Activated T-cell treated with anti-CD3 and anti-CD28 coated beads for 1 hour (primary cell): ENCODE results near the gene CACNB4.
"Not testable (repeated sequence)": the region's sequence is repeated elsewhere in the genome, so short reads cannot be mapped to it uniquely, and the experiment has no call there.

Experiments used
- DNase-seq: peaks from one replicate; pipeline ENCODE4 v3.0.0-alpha.2; 2020; ENCODE audit warnings: low read depth

CACNB4 gene

GRCh38 chr2:152098496-152099366, at the start of gene CACNB4:
CACNB4 (minus strand) TSS chr2:152099044.
- no peak for DNase-seq

DNA sequence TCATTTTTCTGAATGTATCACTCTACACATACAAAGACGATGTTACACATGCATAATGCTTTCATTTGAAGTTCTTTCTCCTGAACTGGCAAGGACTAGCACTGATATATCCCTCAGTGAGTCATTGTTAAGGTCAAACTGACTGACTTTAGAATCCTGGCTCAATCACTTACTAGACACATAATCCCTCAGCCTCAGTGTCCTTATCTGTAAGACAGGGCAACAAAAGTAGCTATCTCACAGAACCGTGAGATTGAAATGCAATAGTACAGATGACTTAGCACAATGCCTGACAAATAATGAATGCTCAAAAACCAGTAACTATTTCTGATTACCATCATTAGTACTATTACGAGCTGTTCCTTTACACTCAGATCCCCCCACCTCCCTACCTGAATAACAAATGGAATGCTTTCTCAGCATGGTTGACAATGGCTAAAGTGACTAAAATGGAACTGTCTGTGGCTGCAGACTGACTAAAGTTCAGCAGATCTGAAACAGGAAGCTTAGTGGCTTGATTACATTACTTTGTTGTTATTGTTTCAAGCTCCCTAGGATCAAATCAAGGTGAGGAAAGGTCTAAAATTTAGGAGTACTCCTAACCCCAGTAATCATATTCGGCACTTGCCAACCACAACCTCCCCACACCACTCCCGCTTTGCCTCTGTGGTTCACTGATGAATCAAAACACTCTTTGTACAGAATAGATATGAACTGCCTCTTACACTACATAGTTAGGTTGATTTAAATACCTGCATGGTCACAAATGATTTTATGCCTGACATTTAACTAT, 35.8 kb upstream of the CACNB4 start:
- DNase-seq, result no peak

DNA sequence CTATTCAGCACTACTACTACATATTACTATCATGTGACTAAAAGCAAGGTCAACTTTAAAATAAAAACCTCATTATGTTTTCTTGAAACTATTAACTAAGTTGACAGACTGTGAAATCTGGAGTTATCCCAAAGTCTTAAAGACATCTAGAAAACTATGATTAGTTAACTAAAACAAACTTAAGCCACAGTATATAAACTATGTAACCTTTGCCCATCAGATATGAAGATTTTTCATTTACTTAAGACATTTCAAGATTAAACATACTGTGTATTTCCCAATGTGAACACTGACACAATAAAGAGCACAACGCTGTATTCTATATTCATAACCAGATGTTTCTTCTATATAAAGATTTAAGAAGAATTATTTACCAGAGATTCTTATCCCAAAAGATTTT, 33.5 kb upstream of the CACNB4 start:
- DNase-seq, result no peak

DNA sequence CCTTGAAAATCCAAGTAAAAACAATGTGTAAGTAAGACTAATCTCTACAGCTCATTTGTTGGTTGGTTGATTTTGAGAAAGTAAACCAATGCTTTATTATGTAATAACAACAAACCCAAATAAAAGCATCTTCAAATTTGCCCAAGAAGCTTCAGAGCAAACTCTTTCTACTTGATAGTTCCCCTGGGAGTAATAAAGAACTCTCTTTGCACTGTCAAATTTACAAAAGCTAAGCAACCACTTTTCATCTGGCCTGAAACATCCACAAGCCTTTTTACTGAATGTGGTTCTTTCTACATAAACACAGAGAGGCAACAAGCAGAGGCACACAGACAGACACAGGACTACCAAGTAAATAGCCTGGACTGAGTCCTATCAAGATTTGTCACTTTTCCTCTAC, 28.8 kb upstream of the CACNB4 start:
- no peak for DNase-seq

GRCh38 chr2:152126664-152127063, 27.8 kb upstream of the CACNB4 start:
- DNase-seq, result no peak

- DNase-seq, result no peak
Observed at GRCh38 chr2:152122161-152122560, 23.3 kb upstream of the CACNB4 start.

GRCh38 chr2:152120430-152120829, 21.6 kb upstream of the CACNB4 start:
- no peak for DNase-seq

- no peak for DNase-seq
Observed at GRCh38 chr2:152115952-152116351, 17.1 kb upstream of the CACNB4 start.

DNA sequence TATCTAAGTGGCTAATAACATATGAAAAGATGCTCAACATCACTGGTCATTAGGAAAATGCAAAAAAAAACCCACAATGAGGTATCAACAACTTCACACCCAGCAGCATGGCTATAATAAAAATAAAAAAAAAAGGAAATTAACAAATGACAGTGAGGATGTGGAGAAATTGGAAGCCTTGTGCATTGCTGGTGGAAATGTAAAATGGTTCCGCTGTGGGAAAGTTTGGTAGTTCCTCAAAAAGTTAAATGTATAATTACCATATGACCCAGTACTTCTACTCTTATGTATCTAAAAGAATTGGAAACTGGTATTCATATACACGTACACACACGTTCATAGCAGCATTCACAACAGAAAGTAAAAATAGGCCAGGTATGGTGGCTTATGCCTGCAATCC, 15.5 kb upstream of the CACNB4 start:
- no peak for DNase-seq

- DNase-seq, result not testable (repeated sequence)
Observed at GRCh38 chr2:152107140-152107539, 8.3 kb upstream of the CACNB4 start.

GRCh38 chr2:152106464-152106863, 7.6 kb upstream of the CACNB4 start:
- DNase-seq, result no peak

DNA sequence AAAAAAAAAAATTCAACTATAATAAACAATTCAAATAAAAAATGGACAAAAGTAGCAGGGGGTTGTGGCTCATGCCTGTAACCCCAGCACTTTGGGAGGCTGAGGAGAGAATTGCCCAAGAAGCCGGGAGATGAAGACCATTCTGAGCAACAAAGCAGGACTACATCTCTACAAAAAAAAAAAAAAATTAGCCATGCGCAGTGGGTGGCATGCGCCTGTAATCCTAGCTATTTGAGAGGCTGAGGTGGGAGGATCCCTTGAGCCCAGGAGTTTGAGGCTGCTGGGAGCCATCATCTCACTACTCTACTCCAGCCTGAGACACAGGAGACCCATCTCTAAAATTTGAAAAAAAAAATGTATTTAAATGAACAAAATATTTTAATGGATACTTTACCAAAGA, 4.4 kb upstream of the CACNB4 start:
- DNase-seq, result no peak

GRCh38 chr2:152100961-152101360, 2.1 kb upstream of the CACNB4 start:
- DNase-seq, result no peak

DNA sequence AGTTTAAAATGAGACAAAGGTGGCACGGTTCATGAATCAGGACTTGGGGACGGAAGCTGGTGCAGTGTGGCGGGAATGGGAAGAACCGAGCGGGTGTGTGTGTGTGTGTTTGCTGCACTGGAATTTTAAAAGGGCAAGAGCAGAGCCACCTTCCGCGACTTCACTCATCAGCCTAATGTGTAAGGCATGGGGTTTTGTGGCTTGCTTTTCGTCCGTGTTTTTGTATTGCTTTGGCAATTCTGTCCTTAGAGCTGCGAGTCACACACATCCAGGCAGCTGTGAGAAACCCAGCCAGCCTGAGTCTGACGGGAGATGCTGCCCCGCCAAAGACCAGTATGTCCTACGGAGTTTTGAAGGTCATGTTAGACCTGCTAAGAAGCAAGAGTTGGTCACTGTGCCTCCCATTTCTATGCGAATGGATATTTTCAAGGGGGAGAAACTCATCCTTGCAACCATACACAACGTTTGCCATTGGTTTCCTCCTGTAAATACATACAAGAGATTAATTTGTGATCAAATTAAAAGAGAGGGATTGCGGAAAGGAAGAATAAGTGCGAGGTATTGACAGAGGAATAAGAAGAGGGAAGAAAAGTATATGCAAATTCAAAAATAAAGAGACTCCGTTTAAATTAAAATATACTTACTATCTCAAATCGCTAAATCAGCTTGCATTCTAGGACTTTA, 665 bp upstream of the CACNB4 start:
- DNase-seq, result no peak

DNA sequence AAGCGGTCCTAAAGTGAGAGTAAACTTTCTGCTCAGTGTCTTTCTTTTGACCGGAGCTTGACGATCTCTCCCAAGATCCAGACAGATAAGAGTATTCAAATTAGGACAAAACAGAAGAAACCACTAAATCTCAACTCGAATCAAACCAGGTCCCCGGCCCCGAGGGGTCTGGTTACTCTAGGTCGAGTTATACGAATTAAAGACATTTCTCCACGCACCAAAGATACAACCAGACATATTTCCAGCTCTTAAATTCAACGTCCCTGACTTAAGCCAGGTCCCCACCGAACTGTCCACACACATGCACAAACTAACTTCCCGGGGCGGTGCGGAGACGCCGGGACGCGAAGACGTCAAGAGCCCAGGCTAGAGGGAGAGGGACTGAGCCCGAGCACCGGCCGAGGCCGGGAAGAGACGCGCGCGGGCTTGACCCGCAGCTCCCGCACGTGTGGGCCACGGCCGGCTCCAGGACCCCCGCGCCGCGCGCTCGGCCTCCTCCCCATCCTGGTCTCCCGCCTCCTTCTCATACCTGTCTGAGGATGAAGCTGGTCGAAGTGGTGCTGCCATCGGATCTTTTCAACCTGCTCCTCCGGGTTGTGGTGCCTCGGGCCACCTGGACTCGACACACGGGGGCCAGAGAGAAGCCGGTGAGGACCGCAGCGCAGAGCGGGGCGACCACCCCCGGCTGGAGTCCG, 896 bp downstream of the CACNB4 start:
- DNase-seq, result no peak

- DNase-seq, result no peak
Observed at GRCh38 chr2:152097290-152097800, 1.5 kb downstream of the CACNB4 start.

DNA sequence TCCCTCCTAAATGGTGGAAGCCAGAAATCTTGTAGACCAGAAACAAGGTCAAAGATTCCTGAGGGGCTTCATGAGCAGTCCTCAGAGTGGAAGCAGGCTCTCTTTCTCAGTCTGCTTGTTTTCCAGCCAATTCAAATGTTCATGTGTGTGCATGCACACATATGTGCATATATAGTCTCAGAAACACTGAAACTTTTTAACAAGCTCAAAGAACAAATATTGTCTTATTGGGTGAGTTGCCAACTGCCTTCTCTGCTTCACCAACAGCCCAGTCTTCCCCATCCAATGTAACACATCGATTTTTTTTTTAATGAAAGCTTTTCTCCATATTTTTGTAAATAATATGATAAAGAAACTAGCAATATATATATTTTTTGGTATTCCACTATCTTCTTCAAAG, 3.7 kb downstream of the CACNB4 start:
- DNase-seq, result no peak

GRCh38 chr2:152094014-152094413, 4.8 kb downstream of the CACNB4 start:
- no peak for DNase-seq

DNA sequence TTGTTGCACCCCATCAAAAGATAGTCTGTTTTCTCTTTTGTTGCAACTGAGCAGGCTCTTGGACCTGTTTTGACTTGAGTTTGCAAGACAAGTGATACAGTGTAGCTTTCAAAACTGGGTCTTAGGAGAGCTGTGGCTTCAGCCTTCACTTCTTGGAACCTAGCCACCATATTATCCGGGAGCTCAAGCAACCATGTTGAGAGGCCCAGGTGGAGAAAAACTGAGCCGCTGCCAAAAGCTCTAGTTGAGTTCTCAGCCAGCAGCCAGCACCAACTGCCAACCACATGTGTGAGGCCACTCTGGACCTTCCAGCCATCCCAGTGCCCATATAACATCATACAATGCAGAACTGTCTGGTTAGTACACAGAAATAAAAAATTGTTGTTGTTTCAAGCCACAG, 5.4 kb downstream of the CACNB4 start:
- no peak for DNase-seq

GRCh38 chr2:152092095-152092494, 6.7 kb downstream of the CACNB4 start:
- DNase-seq, result no peak

GRCh38 chr2:152090726-152091125, 8.1 kb downstream of the CACNB4 start:
- not testable (repeated sequence) for DNase-seq

DNA sequence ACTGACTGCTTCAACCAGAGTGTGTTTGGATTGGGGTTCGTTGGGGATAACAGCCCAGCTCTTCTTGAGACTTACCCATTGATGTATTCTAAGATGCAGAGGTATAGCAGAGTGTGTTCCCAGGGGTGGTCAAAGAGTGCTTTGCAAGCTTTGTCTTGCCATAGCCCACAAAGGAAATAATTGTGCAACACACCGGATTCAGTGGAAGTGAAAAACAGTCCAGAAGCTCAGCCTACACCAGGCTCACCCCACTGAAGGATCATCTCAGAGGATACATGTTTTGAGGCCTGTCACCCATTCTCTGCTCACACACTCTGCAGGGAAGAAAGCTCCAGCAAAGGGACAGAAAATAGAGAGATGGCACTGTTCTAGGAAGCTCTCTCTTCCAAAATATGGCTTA, 9.6 kb downstream of the CACNB4 start:
- no peak for DNase-seq
